ENCODE results near the gene SETD2. TPM values are rescaled to one million over a fixed set of nuclear protein-coding genes. Genes with fewer than 3 reads are reported as not detected.

Gene SETD2
- total RNA-seq, 6 experiments from 2014 or later, result 20.3 to 27.0 (median 21.9) TPM

DNA sequence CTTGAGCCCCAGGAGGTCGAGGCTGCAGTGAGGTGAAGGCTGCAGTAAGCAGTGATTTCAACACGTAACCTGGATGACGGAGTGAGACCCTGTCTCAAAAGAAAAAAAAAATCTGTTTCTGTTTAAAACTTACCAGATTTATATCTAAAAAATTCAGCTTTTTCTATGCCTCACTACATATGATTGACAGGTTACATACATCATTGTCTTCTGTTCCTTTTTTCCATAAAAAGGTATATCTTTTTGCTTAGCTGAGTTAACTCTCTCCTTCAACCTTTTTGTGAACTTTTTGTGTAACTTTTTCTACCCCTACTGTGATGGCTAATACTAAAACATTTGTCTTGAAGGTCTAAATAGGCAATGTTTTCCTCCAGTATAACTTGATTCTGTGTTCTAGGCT, 38.6 kb upstream of the SETD2 start:
- Histone ChIP-seq H3K27me3 (no peaks in the 10 kb centered on the region), H3K36me3 (no peaks in the 10 kb centered on the region), H3K4me1 (no peaks in the 10 kb centered on the region), H3K9me3 (no peaks in the 10 kb centered on the region), H3K27ac (no peak overlapping the region), H3K4me3 (no peak overlapping the region)
- intact Hi-C loops (cut with DNase I), result no loop called here
- ATAC-seq, result no peak
- DNase-seq, result no peak
- TF ChIP-seq, protein P1, sequence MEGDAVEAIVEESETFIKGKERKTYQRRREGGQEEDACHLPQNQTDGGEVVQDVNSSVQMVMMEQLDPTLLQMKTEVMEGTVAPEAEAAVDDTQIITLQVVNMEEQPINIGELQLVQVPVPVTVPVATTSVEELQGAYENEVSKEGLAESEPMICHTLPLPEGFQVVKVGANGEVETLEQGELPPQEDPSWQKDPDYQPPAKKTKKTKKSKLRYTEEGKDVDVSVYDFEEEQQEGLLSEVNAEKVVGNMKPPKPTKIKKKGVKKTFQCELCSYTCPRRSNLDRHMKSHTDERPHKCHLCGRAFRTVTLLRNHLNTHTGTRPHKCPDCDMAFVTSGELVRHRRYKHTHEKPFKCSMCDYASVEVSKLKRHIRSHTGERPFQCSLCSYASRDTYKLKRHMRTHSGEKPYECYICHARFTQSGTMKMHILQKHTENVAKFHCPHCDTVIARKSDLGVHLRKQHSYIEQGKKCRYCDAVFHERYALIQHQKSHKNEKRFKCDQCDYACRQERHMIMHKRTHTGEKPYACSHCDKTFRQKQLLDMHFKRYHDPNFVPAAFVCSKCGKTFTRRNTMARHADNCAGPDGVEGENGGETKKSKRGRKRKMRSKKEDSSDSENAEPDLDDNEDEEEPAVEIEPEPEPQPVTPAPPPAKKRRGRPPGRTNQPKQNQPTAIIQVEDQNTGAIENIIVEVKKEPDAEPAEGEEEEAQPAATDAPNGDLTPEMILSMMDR (IDR thresholded peaks at IDR 0.05), result no peak
- no peak for TF ChIP-seq POLR2A (IDR thresholded peaks at IDR 0.05)
- WGBS (ENCODE audit: insufficient coverage, low coverage, low lambda C conversion rate, missing lambda C conversion rate), result 95% methylated on average over 3 of the region's 3 CpGs

DNA sequence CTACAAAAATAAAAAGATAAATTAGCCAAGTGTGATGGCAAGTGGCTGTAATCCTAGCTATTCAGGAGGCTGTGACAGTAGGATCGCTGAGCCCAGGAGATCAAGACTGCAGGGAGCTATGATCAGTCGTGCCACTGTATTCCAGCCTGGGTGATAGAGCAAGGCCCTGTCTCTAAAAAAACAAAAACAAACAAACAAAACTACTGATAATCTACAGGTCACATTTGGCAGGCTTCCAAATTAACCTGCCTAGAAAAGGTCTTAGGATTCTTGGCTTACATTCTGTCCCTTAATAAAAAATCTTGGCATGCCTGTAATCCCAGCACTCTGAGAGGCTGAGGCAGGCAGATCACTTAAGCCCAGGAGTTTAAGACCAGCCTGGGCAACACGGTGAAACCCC, 33.4 kb upstream of the SETD2 start:
- H3K27ac ChIP-seq, result no peak overlapping the region
- H3K27me3 ChIP-seq, result no peaks in the 10 kb centered on the region
- WGBS (ENCODE audit: insufficient coverage, low coverage, low lambda C conversion rate, missing lambda C conversion rate), result 76% methylated on average over 3 of the region's 3 CpGs
- no peaks in the 10 kb centered on the region for H3K36me3 ChIP-seq
- ATAC-seq (no peak), DNase-seq (no peak)
- H3K9me3 ChIP-seq, result no peaks in the 10 kb centered on the region
- intact Hi-C loops (cut with DNase I), result no loop called here
- no peak for TF ChIP-seq POLR2A (IDR thresholded peaks at IDR 0.05)
- TF ChIP-seq, protein P1 (IDR thresholded peaks at IDR 0.05), result no peak
- no peak overlapping the region for H3K4me3 ChIP-seq
- H3K4me1 ChIP-seq, result no peaks in the 10 kb centered on the region

DNA sequence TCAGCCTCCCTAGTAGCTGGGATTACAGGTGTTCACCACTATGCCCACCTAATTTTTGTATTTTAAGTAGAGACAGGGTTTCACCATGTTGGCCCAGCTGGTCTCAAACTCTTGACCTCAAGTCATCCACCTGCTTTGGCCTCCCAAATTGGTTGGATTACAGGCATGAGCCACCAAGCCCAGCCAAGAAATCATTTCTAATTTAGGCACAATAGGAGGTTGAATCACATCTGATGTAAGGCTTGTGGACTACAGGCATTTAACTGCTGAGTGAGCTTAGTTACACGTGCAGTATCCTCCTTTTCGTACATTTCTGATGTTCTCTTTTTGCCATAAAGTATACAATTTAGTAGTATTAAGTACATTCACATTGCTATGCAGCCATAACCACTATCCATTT, 31.1 kb upstream of the SETD2 start:
- WGBS (ENCODE audit: insufficient coverage, low coverage, low lambda C conversion rate, missing lambda C conversion rate), result 93% methylated on average over 2 of the region's 2 CpGs
- no peak for TF ChIP-seq POLR2A (IDR thresholded peaks at IDR 0.05)
- TF ChIP-seq, protein P1 (IDR thresholded peaks at IDR 0.05), result no peak
- no peak for DNase-seq
- intact Hi-C loops (cut with DNase I), result no loop called here
- Histone ChIP-seq H3K27me3 (no peaks in the 10 kb centered on the region), H3K36me3 (no peaks in the 10 kb centered on the region), H3K27ac (no peak overlapping the region), H3K4me1 (no peaks in the 10 kb centered on the region), H3K4me3 (no peak overlapping the region), H3K9me3 (no peaks in the 10 kb centered on the region)
- no peak for ATAC-seq

DNA sequence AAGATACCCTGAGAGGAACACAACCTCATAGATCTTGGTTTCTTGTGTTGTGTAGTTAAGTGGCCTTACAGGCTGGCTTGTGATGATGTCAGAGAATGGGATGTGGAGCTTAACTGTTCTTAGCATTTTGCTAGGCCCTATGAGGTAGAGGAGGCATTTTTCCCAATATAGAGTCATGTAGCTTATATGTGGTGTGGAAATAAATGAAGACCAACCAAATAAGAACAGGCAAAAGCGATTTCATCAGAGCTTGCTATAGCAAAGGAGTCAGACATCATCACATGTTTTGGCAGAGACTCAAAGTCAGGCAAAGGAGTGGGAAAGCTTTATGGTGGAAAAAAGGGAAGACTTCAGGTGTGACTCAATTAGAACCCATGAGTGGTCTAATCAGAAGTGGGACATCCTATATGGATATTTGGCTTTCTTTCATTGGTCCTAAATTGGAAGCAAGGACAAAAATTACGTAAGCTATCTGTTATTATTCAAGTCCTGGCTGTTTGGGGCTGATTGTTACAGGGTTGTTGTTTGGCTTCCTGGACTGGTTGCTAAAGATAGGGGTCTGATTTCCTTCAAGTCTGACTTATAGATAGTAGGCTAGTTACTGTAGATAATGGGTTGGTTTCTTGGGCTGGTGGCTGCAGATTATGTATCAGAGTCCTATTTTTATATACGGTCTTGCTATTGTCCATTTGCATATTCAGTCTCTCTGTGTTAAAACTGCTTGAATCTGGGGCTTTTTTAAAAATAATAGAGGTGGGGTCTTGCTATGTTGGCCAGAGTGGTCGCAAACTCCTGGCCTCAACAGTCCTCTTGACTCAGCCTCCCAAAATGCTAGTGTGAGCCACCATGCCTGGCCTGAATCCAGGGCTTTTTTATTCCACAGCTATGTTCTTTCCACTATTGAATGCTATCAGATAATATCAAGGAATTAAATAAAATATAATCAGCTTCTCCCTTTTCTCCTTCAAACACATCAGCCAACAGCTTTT, 30.3 kb upstream of the SETD2 start:
- no peak overlapping the region for H3K4me3 ChIP-seq
- no peaks in the 10 kb centered on the region for H3K4me1 ChIP-seq
- no peak overlapping the region for H3K27ac ChIP-seq
- H3K36me3 ChIP-seq, result no peaks in the 10 kb centered on the region
- WGBS (ENCODE audit: insufficient coverage, low coverage, low lambda C conversion rate, missing lambda C conversion rate), result 97% methylated on average over 4 of the region's 4 CpGs
- no peaks in the 10 kb centered on the region for H3K27me3 ChIP-seq
- no peak for ATAC-seq
- TF ChIP-seq, protein P1 (IDR thresholded peaks at IDR 0.05), result no peak
- TF ChIP-seq POLR2A (IDR thresholded peaks at IDR 0.05), result no peak
- no peaks in the 10 kb centered on the region for H3K9me3 ChIP-seq
- intact Hi-C loops (cut with DNase I), result no loop called here
- no peak for DNase-seq

Data from right lobe of liver (tissue), 6 donors.